ENCODE results near the gene MAPRE3. TPM values are rescaled to one million over a fixed set of nuclear protein-coding genes. Genes with fewer than 3 reads are reported as not detected.

Gene MAPRE3
- polyA plus RNA-seq, 3 donors, result 12.6 to 44.6 (median 23.8) TPM

- no peak overlapping the region for H3K27ac ChIP-seq (ENCODE audit: low read depth, low read length)
- WGBS, 3 donors, result 71 to 75% (median 73%) methylated on average over 6 of the region's 6 CpGs
Observed at GRCh38 chr2:27006602-27007415, 36.4 kb downstream of the MAPRE3 start.

- WGBS, 3 donors, result 75 to 83% (median 80%) methylated on average over 8 of the region's 8 CpGs
- no peak overlapping the region for H3K27ac ChIP-seq (ENCODE audit: low read depth, low read length)
Observed at GRCh38 chr2:27007416-27008374, 37.3 kb downstream of the MAPRE3 start.

GRCh38 chr2:27008678-27009077 lies 38.2 kb downstream of the MAPRE3 start:
- no peak overlapping the region for H3K27ac ChIP-seq (ENCODE audit: low read depth, low read length)
- WGBS, 3 donors, result 92 to 94% (median 94%) methylated on average over 4 of the region's 4 CpGs

- no peak overlapping the region for H3K27ac ChIP-seq (ENCODE audit: low read depth, low read length)
Observed at GRCh38 chr2:27009083-27009482, 38.6 kb downstream of the MAPRE3 start.

- WGBS, 3 donors, result 56 to 84% (median 77%) methylated on average over 2 of the region's 2 CpGs
- H3K27ac ChIP-seq (ENCODE audit: low read depth, low read length), result no peak overlapping the region
Observed at GRCh38 chr2:27009716-27010115, 39.3 kb downstream of the MAPRE3 start.

- H3K27ac ChIP-seq (ENCODE audit: low read depth, low read length), result no peak overlapping the region
- WGBS, 3 donors, result 62 to 86% (median 77%) methylated on average over 3 of the region's 3 CpGs
Observed at GRCh38 chr2:27010139-27010538, 39.7 kb downstream of the MAPRE3 start.

- H3K27ac ChIP-seq (ENCODE audit: low read depth, low read length), result no peak overlapping the region
- 95 to 100% (median 97%) methylated on average over 4 of the region's 4 CpGs for WGBS, 3 donors
Observed at GRCh38 chr2:27013738-27014137, 43.3 kb downstream of the MAPRE3 start.

- 90 to 92% (median 90%) methylated on average over 8 of the region's 8 CpGs for WGBS, 3 donors
- no peak overlapping the region for H3K27ac ChIP-seq (ENCODE audit: low read depth, low read length)
Observed at GRCh38 chr2:27014771-27015433, 44.5 kb downstream of the MAPRE3 start.

GRCh38 chr2:27016801-27017325 lies 46.4 kb downstream of the MAPRE3 start:
- 66 to 69% (median 67%) methylated on average over 3 of the region's 3 CpGs for WGBS, 3 donors
- no peak overlapping the region for H3K27ac ChIP-seq (ENCODE audit: low read depth, low read length)

- no peak overlapping the region for H3K27ac ChIP-seq (ENCODE audit: low read depth, low read length)
- WGBS, 3 donors, result 70 to 89% (median 84%) methylated on average over 3 of the region's 3 CpGs
Observed at GRCh38 chr2:27018142-27018541, 47.7 kb downstream of the MAPRE3 start.

- 83 to 89% (median 87%) methylated on average over 9 of the region's 9 CpGs for WGBS, 3 donors
- no peak overlapping the region for H3K27ac ChIP-seq (ENCODE audit: low read depth, low read length)
Observed at GRCh38 chr2:27019459-27019858, 49.0 kb downstream of the MAPRE3 start.

GRCh38 chr2:27019931-27020855 lies 49.8 kb downstream of the MAPRE3 start:
- H3K27ac ChIP-seq (ENCODE audit: low read depth, low read length), result no peak overlapping the region
- 48 to 67% (median 59%) methylated on average over 9 of the region's 9 CpGs for WGBS, 3 donors

- H3K27ac ChIP-seq (ENCODE audit: low read depth, low read length), result no peak overlapping the region
- 71 to 84% (median 76%) methylated on average over 11 of the region's 11 CpGs for WGBS, 3 donors
Observed at GRCh38 chr2:27021253-27022049, 51.0 kb downstream of the MAPRE3 start.

- 90 to 96% (median 91%) methylated on average over 7 of the region's 7 CpGs for WGBS, 3 donors
- H3K27ac ChIP-seq (ENCODE audit: low read depth, low read length), result no peak overlapping the region
Observed at GRCh38 chr2:27023740-27024139, 53.3 kb downstream of the MAPRE3 start.

- 78 to 88% (median 82%) methylated on average over 18 of the region's 18 CpGs for WGBS, 3 donors
- H3K27ac ChIP-seq (ENCODE audit: low read depth, low read length), result no peak overlapping the region
Observed at GRCh38 chr2:27024188-27024587, 53.8 kb downstream of the MAPRE3 start.

GRCh38 chr2:27024812-27025211 lies 54.4 kb downstream of the MAPRE3 start:
- H3K27ac ChIP-seq (ENCODE audit: low read depth, low read length), result no peak overlapping the region
- WGBS, 3 donors, result 94% methylated on average over 12 of the region's 12 CpGs

GRCh38 chr2:27025281-27025800 lies 54.9 kb downstream of the MAPRE3 start:
- H3K27ac ChIP-seq (ENCODE audit: low read depth, low read length), result no peak overlapping the region
- 91 to 94% (median 93%) methylated on average over 13 of the region's 13 CpGs for WGBS, 3 donors
